ENCODE results near the gene CARMIL1.

DNA sequence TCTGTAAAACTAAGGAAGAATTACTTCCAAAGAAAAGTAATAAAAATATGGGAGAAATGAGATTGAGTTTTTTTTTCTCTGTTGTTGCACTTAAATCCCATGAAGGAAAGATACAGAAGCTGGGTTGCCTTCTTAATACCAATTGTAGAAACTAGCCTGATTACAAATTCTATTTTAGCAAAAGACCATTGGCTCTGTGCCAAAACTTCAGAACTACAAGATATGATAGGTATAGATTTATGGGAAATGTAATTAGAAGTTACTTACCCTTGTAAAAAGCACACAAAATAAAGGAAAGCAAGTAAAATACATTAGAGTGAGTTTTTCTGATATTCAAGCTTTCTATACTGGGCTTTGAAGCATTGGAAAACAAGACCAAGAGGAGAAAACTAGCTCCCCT lies 299.4 kb downstream of the CARMIL1 start:
- TF ChIP-seq, protein P1, sequence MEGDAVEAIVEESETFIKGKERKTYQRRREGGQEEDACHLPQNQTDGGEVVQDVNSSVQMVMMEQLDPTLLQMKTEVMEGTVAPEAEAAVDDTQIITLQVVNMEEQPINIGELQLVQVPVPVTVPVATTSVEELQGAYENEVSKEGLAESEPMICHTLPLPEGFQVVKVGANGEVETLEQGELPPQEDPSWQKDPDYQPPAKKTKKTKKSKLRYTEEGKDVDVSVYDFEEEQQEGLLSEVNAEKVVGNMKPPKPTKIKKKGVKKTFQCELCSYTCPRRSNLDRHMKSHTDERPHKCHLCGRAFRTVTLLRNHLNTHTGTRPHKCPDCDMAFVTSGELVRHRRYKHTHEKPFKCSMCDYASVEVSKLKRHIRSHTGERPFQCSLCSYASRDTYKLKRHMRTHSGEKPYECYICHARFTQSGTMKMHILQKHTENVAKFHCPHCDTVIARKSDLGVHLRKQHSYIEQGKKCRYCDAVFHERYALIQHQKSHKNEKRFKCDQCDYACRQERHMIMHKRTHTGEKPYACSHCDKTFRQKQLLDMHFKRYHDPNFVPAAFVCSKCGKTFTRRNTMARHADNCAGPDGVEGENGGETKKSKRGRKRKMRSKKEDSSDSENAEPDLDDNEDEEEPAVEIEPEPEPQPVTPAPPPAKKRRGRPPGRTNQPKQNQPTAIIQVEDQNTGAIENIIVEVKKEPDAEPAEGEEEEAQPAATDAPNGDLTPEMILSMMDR (tag by site-specific recombination; IDR thresholded peaks at IDR 0.05) = no peak
- no peak for TF ChIP-seq ZNF624 (tag by site-specific recombination; IDR thresholded peaks at IDR 0.05)
- TF ChIP-seq MZF1 (tag by site-specific recombination; IDR thresholded peaks at IDR 0.05; ENCODE audit: borderline replicate concordance) = no peak
- TF ChIP-seq, protein P2, sequence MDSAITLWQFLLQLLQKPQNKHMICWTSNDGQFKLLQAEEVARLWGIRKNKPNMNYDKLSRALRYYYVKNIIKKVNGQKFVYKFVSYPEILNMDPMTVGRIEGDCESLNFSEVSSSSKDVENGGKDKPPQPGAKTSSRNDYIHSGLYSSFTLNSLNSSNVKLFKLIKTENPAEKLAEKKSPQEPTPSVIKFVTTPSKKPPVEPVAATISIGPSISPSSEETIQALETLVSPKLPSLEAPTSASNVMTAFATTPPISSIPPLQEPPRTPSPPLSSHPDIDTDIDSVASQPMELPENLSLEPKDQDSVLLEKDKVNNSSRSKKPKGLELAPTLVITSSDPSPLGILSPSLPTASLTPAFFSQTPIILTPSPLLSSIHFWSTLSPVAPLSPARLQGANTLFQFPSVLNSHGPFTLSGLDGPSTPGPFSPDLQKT (IDR thresholded peaks at IDR 0.05; ENCODE audit: borderline replicate concordance, low read depth, low read length) = no peak
- no peak for TF ChIP-seq ZBTB7A (tag by site-specific recombination; IDR thresholded peaks at IDR 0.05; ENCODE audit: low read depth)
- TF ChIP-seq YY1 (tag by site-specific recombination; IDR thresholded peaks at IDR 0.05) = no peak
- TF ChIP-seq ZNF221 (tag by site-specific recombination; IDR thresholded peaks at IDR 0.05; ENCODE audit: borderline replicate concordance) = no peak
- TF ChIP-seq, protein P3, sequence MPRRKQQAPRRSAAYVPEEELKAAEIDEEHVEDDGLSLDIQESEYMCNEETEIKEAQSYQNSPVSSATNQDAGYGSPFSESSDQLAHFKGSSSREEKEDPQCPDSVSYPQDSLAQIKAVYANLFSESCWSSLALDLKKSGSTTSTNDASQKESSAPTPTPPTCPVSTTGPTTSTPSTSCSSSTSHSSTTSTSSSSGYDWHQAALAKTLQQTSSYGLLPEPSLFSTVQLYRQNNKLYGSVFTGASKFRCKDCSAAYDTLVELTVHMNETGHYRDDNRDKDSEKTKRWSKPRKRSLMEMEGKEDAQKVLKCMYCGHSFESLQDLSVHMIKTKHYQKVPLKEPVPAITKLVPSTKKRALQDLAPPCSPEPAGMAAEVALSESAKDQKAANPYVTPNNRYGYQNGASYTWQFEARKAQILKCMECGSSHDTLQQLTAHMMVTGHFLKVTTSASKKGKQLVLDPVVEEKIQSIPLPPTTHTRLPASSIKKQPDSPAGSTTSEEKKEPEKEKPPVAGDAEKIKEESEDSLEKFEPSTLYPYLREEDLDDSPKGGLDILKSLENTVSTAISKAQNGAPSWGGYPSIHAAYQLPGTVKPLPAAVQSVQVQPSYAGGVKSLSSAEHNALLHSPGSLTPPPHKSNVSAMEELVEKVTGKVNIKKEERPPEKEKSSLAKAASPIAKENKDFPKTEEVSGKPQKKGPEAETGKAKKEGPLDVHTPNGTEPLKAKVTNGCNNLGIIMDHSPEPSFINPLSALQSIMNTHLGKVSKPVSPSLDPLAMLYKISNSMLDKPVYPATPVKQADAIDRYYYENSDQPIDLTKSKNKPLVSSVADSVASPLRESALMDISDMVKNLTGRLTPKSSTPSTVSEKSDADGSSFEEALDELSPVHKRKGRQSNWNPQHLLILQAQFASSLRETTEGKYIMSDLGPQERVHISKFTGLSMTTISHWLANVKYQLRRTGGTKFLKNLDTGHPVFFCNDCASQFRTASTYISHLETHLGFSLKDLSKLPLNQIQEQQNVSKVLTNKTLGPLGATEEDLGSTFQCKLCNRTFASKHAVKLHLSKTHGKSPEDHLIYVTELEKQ (tag by site-specific recombination; IDR thresholded peaks at IDR 0.05; ENCODE audit: borderline replicate concordance) = no peak
- no peak for TF ChIP-seq HOXD13 (CRISPR knock-in tag; IDR thresholded peaks at IDR 0.05; ENCODE audit: borderline replicate concordance)
- TF ChIP-seq ZNF174 (tag by site-specific recombination; IDR thresholded peaks at IDR 0.05) = no peak
- no peak for TF ChIP-seq ZBTB8A (tag by site-specific recombination; IDR thresholded peaks at IDR 0.05)
- TF ChIP-seq ZBTB20 (tag by site-specific recombination; IDR thresholded peaks at IDR 0.05) = no peak
